ENCODE results near the gene IRS2. TPM values are rescaled to one million over a fixed set of nuclear protein-coding genes. Genes with fewer than 3 reads are reported as not detected.
"Not testable (repeated sequence)": the region's sequence is repeated elsewhere in the genome, so short reads cannot be mapped to it uniquely, and the experiment has no call there.

IRS2 gene
- total and polyA plus RNA-seq, 9 donors: 14.6 to 40.9 (median 26.6) TPM

GRCh38 chr13:109737046-109737573 is 49.3 kb downstream of the IRS2 start:
- 86 to 94% (median 93%) methylated on average over 13 of the region's 13 CpGs for WGBS, 3 donors
- Histone ChIP-seq H3K9me3 (no peaks in the 10 kb centered on the region), H3K27me3 (no peaks in the 10 kb centered on the region), H3K36me3 (no peaks in the 10 kb centered on the region), H3K4me3 (no peak overlapping the region), H3K27ac (no peak overlapping the region), H3K4me1 (ENCODE audit: insufficient read depth) (no peaks in the 10 kb centered on the region)
- DNase-seq: no peak
- intact Hi-C loops (cut with DNase I): no loop called here
- TF ChIP-seq POLR2A (IDR thresholded peaks at IDR 0.05): no peak
- TF ChIP-seq CTCF (IDR thresholded peaks at IDR 0.05): no peak
- no peak for TF ChIP-seq EP300 (IDR thresholded peaks at IDR 0.05)

GRCh38 chr13:109735436-109735966 is 50.9 kb downstream of the IRS2 start:
- H3K4me1 ChIP-seq (ENCODE audit: insufficient read depth): peaks cover 1% of the 10 kb centered on the region
- H3K36me3 ChIP-seq: no peaks in the 10 kb centered on the region
- DNase-seq: no peak
- WGBS, 3 donors: 59 to 62% (median 61%) methylated on average over 4 of the region's 4 CpGs
- no peak for TF ChIP-seq CTCF (IDR thresholded peaks at IDR 0.05)
- no peak for TF ChIP-seq EP300 (IDR thresholded peaks at IDR 0.05)
- no peak for TF ChIP-seq POLR2A (IDR thresholded peaks at IDR 0.05)
- intact Hi-C loops (cut with DNase I): no loop called here
- no peak overlapping the region for H3K27ac ChIP-seq
- no peaks in the 10 kb centered on the region for H3K9me3 ChIP-seq
- no peak overlapping the region for H3K4me3 ChIP-seq
- no peaks in the 10 kb centered on the region for H3K27me3 ChIP-seq

GRCh38 chr13:109734002-109734785 is 52.2 kb downstream of the IRS2 start:
- no peak overlapping the region for H3K27ac ChIP-seq
- no peak for TF ChIP-seq EP300 (IDR thresholded peaks at IDR 0.05)
- TF ChIP-seq POLR2A (IDR thresholded peaks at IDR 0.05): no peak
- no peak for TF ChIP-seq CTCF (IDR thresholded peaks at IDR 0.05)
- H3K4me1 ChIP-seq (ENCODE audit: insufficient read depth): peaks cover 3% of the 10 kb centered on the region
- DNase-seq: no peak
- intact Hi-C loops (cut with DNase I): no loop called here
- WGBS, 3 donors: 93 to 97% (median 96%) methylated on average over 21 of the region's 21 CpGs
- no peaks in the 10 kb centered on the region for H3K27me3 ChIP-seq
- no peaks in the 10 kb centered on the region for H3K36me3 ChIP-seq
- H3K9me3 ChIP-seq: no peaks in the 10 kb centered on the region
- no peak overlapping the region for H3K4me3 ChIP-seq

- no peak for TF ChIP-seq CTCF (IDR thresholded peaks at IDR 0.05)
- no peak for TF ChIP-seq POLR2A (IDR thresholded peaks at IDR 0.05)
- no peak for TF ChIP-seq EP300 (IDR thresholded peaks at IDR 0.05)
Measured at GRCh38 chr13:109733550-109733949, 52.8 kb downstream of the IRS2 start.

GRCh38 chr13:109732470-109733170 is 53.8 kb downstream of the IRS2 start:
- 96 to 97% (median 96%) methylated on average over 50 of the region's 50 CpGs for WGBS, 3 donors
- intact Hi-C loops (cut with DNase I); H3K4me3 ChIP-seq; H3K27ac ChIP-seq; H3K9me3 ChIP-seq; H3K27me3 ChIP-seq; H3K4me1 ChIP-seq (ENCODE audit: insufficient read depth); DNase-seq; H3K36me3 ChIP-seq: not testable (repeated sequence)

More at GRCh38 chr13:109733550-109733949, 52.8 kb downstream of the IRS2 start:
- H3K9me3 ChIP-seq: no peaks in the 10 kb centered on the region
- no peak overlapping the region for H3K27ac ChIP-seq
- DNase-seq: no peak
- WGBS, 3 donors: 87 to 89% (median 89%) methylated on average over 28 to 29 of the region's 29 CpGs
- no peak overlapping the region for H3K4me3 ChIP-seq
- peaks cover 4% of the 10 kb centered on the region for H3K4me1 ChIP-seq (ENCODE audit: insufficient read depth)
- no peaks in the 10 kb centered on the region for H3K36me3 ChIP-seq
- intact Hi-C loops (cut with DNase I): no loop called here
- no peaks in the 10 kb centered on the region for H3K27me3 ChIP-seq
